ENCODE results near the gene GSTM4.
"Not testable (repeated sequence)": the region's sequence is repeated elsewhere in the genome, so short reads cannot be mapped to it uniquely, and the experiment has no call there.

GSTM4 gene

GRCh38 chr1:109639841-109640184, 16.1 kb upstream of the GSTM4 start:
- DNase-seq = no peak

- DNase-seq = peak; percentile 13
Observed at GRCh38 chr1:109640285-109640865, 15.5 kb upstream of the GSTM4 start.

- no peak for DNase-seq
Observed at GRCh38 chr1:109641078-109641740, 14.7 kb upstream of the GSTM4 start.

- DNase-seq = no peak
Observed at GRCh38 chr1:109641861-109642260, 14.0 kb upstream of the GSTM4 start.

- DNase-seq = no peak
Observed at GRCh38 chr1:109642626-109643025, 13.3 kb upstream of the GSTM4 start.

- peak; percentile 38 for DNase-seq
Observed at GRCh38 chr1:109643385-109644230, 12.3 kb upstream of the GSTM4 start.

GRCh38 chr1:109644670-109645069, 11.2 kb upstream of the GSTM4 start:
- no peak for DNase-seq

GRCh38 chr1:109649491-109649914, 6.4 kb upstream of the GSTM4 start:
- DNase-seq = no peak

GRCh38 chr1:109650609-109651008, 5.3 kb upstream of the GSTM4 start:
- DNase-seq = no peak

GRCh38 chr1:109652402-109652801, 3.5 kb upstream of the GSTM4 start:
- DNase-seq = no peak

- no peak for DNase-seq
Observed at GRCh38 chr1:109653306-109653705, 2.6 kb upstream of the GSTM4 start.

- no peak for DNase-seq
Observed at GRCh38 chr1:109654519-109654918, 1.4 kb upstream of the GSTM4 start.

GRCh38 chr1:109657395-109657794, 1.5 kb downstream of the GSTM4 start:
- no peak for DNase-seq

- no peak for DNase-seq
Observed at GRCh38 chr1:109657970-109658369, 2.1 kb downstream of the GSTM4 start.

GRCh38 chr1:109658533-109659042, 2.7 kb downstream of the GSTM4 start:
- no peak for DNase-seq

- no peak for DNase-seq
Observed at GRCh38 chr1:109659145-109659544, 3.2 kb downstream of the GSTM4 start.

GRCh38 chr1:109659997-109660690, 4.2 kb downstream of the GSTM4 start:
- no peak for DNase-seq

GRCh38 chr1:109660691-109661026, 4.8 kb downstream of the GSTM4 start:
- DNase-seq = not testable (repeated sequence)

GRCh38 chr1:109661391-109661790, 5.5 kb downstream of the GSTM4 start:
- no peak for DNase-seq

GRCh38 chr1:109664671-109665070, 8.8 kb downstream of the GSTM4 start:
- no peak for DNase-seq

GRCh38 chr1:109667452-109668122, 11.7 kb downstream of the GSTM4 start, which contains the start of gene GSTM2:
TSS of gene GSTM2 (plus strand) at chr1:109668057. CDS start at chr1:109668116, 59 bp downstream.
- DNase-seq = no peak

GRCh38 chr1:109668123-109668775, 12.3 kb downstream of the GSTM4 start:
- no peak for DNase-seq
